NK-92 (cell line): ENCODE measurements around the gene GJA5.

ENCODE experiments used
- DNase-seq: peaks from one replicate; lab custom pipeline; 2025; ENCODE audit not compliant: unreplicated experiment; lab: John Stamatoyannopoulos, UW

GJA5 gene

GRCh38 chr1:147729315-147729714 is 31.1 kb downstream of the GJA5 start:
- DNase-seq = no peak

- no peak for DNase-seq
These were observed 34.2 kb downstream of the GJA5 start for GRCh38 chr1:147726168-147726567.

GRCh38 chr1:147725685-147726084 is 34.7 kb downstream of the GJA5 start:
- DNase-seq = no peak

- no peak for DNase-seq
These were observed 36.6 kb downstream of the GJA5 start for GRCh38 chr1:147723691-147724323.

- DNase-seq = no peak
These were observed 38.3 kb downstream of the GJA5 start for GRCh38 chr1:147722124-147722523.

- DNase-seq = no peak
These were observed 38.7 kb downstream of the GJA5 start for GRCh38 chr1:147721716-147722115.

GRCh38 chr1:147720557-147720956 is 39.8 kb downstream of the GJA5 start:
- DNase-seq = no peak

- DNase-seq = no peak
These were observed 40.6 kb downstream of the GJA5 start for GRCh38 chr1:147719711-147720225.

- no peak for DNase-seq
These were observed 41.2 kb downstream of the GJA5 start for GRCh38 chr1:147719029-147719698.

GRCh38 chr1:147717706-147718097 is 42.7 kb downstream of the GJA5 start:
- DNase-seq = no peak

GRCh38 chr1:147717051-147717705 is 43.2 kb downstream of the GJA5 start:
- no peak for DNase-seq

GRCh38 chr1:147712605-147713004 is 47.8 kb downstream of the GJA5 start:
- no peak for DNase-seq
